Measurements from ENCODE around the gene OR1D5.
"Not testable (repeated sequence)": the region's sequence is repeated elsewhere in the genome, so short reads cannot be mapped to it uniquely, and the experiment has no call there.

Gene OR1D5, protein sequence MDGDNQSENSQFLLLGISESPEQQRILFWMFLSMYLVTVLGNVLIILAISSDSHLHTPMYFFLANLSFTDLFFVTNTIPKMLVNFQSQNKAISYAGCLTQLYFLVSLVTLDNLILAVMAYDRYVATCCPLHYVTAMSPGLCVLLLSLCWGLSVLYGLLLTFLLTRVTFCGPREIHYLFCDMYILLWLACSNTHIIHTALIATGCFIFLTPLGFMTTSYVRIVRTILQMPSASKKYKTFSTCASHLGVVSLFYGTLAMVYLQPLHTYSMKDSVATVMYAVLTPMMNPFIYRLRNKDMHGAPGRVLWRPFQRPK

DNA sequence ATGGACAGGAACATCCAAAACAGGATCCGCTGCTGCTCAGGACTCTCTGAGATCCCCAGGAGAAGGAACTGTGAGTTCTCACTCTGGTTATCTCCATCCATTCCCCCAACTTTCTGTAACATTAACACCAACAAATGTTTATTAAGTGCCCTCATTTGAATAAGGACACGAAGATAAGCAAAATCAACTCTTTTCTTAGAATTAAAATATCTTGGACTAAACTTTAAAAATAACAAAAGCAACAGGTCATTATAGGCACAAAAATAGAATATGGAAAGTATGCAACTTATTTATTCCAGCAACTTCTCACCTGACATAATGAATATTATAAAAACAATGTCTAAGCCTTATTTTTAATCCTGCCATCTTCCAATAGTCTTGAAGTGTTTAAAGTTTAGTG is at the start of gene OR1D5:
OR1D5 (minus strand) TSS at position 101 of the 400 bp plus-strand sequence; CDS start at position 101, 0 bp downstream.
- not testable (repeated sequence) for DNase-seq (ENCODE audit: low spot score)

DNA sequence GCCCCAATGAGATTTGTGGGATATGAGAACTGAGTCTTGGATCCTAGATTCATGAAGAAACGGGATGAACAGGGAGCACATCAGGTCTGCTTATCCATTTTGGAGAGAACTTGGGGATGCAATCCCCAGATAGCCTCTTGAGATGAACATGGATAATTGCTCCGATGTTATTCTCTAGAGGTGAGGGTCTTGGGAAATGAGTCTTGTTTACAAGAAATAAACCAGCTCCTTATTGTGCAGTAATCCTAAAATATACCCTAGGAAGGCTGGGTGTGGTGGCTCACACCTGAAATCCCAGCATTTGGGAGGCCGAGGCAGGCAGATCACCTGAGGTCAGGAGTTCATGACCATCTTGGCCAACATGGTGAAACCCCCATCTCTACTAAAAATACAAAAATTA is 40.9 kb upstream of the OR1D5 start, which contains the start of gene OR1D2:
OR1D2 (minus strand) TSS at position 101 of the 400 bp plus-strand sequence. CDS start 11,426 bp downstream, outside the sequence.
- no peak for DNase-seq (ENCODE audit: low spot score)

DNA sequence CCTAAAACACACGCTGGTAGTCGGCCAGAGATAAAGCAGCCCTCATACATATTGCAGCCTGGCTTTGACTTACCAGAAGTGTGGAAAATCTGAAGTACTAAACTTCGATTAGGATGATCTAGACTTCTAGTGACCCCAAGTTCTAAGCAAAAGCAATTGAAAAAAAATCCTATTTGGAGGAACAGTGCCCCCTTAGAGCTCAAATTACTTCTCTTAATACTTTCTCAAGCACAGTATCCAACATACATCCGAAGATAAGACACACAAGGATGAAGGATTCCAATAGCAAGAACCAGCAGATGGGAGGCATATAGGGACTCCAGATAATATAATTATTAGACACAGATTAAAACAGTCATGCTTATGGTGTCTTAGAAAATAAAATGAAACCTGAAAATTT is 10.4 kb upstream of the OR1D5 start:
- not testable (repeated sequence) for DNase-seq (ENCODE audit: low spot score)

DNA sequence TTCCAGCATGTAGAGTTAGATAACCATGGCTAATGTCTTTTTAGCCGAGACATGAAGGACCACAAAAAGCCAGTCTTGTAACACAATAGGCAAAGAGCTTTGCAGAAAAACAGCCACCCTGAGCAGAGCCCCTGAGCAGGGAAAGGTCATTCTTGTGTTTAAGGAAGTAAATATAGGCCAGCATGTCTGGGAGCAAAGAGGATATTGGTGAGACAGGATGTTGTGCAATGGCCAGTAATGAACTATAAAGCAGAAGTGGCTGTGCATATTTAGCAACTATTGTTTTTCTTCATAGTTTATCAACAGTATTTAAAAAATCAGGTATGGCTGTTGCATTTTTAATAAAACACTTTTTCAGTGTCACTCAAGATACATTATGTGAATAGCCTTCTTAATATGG is 1.8 kb upstream of the OR1D5 start:
- DNase-seq (ENCODE audit: low spot score) = not testable (repeated sequence)

DNA sequence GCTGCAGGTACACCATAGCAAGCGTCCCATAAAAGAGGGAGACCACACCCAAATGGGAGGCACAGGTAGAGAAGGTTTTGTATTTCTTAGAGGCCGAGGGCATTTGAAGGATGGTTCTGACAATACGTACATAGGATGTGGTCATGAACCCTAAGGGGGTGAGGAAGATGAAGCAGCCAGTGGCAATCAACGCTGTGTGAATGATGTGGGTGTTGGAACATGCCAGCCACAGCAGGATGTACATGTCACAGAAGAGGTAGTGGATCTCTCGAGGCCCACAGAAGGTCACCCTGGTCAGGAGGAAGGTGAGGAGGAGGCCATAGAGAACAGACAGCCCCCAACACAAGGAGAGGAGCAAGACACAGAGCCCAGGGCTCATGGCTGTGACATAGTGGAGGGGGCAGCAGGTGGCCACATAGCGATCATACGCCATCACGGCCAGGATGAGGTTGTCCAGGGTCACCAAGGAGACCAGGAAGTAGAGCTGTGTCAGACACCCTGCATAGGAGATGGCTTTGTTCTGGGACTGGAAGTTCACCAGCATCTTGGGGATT is 506 bp downstream of the OR1D5 start:
- DNase-seq (ENCODE audit: low spot score) = not testable (repeated sequence)

DNA sequence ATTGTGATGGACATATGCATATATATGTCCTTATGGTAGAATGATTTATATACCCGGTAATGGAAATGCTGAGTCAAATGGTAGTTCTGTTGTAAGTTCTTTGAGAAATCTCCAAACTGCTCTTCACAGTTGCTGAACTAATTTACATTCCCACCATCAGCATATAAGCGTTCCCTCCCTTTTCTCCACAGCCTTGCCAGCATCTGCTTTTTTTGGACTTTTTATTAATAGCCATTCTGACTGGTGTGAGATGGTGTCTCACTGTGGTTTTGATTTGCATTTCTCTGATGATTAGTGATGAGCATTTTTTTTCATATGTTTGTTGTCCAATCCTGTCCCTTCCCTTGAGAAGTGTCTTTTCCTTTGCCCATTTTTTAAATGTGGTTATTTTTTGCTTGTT is 8.5 kb downstream of the OR1D5 start:
- DNase-seq (ENCODE audit: low spot score) = not testable (repeated sequence)

DNA sequence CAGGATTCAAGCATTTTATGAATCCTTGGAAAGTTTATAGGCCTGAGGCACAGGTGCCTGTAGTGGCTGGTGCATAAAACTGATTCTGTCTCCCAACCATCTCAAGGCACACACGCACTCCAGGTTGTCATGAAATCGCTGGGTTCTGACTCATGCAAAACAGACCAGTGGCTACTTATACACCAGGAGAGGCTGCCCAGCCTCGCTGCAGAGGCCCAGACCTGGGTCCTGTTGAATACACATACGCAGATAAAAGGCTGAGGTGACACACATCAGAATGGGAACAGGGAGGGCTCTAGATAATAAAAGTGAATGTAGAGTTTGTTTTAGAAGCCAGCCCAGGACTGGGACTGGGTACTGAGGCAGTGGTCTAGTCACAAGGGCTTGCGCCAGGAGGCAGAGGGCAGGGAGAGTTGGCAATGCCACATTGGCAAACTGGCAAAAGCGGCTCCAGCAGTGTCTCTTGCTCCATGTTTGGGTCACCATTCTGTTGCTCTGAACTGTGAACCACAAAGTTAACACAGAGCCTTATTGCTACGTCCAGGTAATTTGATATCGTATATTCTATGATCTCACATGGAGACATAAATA is 13.6 kb downstream of the OR1D5 start:
- no peak for DNase-seq (ENCODE audit: low spot score)

DNA sequence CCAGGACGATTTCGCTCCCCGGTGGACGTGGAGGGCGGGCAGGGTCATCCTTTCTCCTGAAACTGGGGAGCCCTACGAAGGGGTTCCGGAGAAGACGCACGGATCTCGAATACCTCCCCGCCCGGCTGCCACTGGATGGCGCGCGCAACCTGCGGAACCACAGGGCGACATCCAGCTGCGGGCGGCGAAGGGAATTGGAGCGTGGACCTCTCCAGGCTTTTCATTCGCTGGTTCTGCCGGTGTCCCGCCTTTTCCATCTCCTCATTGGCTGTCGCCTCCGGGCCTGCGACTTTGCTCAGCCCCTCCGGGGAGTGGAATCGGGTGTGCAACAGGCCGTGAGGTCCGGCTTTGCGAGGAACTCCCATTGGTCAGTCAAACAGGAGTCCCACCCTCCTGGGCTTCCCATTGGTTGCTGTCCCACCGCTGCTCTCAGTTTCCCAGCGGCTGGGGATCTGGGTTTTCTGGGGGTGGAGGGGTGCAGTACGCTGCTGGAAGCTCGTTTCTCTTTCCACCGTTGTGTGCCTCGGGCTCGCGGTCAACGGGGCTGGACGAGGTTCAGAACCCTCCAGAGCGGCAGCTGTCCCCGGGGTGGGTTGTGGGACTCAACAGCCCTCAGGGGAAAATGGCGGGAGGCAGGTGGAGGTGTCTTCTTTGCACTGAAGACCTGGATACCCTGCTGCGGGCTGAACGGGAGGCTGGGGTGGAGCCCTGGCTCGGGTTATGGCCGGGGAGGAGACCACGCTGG is 14.5 kb downstream of the OR1D5 start:
- DNase-seq (ENCODE audit: low spot score) = peak; percentile 96

DNA sequence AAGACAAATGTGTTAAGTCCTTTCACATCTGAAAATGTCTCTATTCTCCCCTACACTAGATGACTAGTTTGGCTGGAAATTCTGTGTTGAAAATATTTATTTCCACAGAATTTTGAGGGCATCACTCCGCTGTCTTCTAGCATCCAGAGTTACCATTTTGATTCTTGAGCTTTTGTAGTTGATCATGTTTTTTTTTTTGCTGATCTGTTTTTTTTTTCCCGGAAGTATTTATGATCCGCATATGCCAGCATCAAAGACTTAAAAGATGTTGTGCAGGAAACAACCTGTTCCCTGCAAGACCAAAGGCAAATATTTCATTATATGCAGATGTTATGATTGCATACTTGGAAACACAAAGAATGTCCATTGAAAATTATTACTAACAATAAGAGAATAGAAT is 16.7 kb downstream of the OR1D5 start:
- no peak for DNase-seq (ENCODE audit: low spot score)

DNA sequence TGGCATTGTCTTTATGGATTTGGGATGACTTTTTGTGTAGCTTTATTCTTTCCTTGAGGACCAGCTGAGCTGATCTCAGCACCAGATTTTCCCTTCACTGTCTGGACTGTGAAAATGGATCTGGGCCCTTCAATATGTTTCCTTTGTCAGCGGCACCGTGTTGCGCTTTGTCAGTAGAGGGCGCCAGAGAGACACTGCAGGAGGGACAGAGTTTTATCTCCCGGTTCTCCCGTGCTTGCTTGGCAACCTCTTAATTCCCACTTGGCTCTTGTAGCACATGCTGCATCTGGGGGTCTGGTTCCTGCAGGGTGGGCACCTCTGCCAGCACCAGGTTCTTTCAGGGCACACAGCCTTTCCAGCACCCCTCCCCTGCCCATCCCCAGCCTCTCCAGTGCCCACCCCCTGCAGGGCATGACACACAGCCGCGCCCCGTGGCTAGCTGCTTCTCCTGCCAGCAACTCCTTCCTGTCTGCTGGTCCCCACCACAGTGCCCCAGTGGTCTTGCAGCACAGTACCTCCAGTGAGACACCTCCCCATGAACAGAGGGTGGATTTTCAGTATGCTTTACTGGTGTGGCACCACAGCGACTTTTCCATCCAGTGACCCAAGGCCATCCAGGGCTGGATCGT is 19.6 kb downstream of the OR1D5 start:
- no peak for DNase-seq (ENCODE audit: low spot score)

DNA sequence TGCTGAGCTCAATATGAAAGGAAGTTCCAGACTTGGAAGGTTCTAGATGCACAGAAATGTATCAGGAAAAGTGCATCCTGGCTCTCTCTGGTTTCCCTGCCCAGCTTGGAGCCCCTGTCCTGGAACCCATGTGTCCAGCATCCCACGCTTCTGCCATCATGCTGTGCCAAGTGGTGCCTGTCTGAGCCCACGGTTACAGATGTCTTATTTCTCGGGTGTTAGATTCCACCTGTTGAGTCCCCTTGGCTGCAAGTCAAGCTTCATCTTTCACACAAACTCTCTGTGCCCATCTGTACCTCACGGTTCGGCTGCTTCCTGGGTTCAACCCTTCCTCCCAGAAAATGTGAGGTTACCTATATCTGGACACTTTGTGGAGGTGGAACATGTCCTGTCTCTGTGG is 22.5 kb downstream of the OR1D5 start:
- no peak for DNase-seq (ENCODE audit: low spot score)

DNA sequence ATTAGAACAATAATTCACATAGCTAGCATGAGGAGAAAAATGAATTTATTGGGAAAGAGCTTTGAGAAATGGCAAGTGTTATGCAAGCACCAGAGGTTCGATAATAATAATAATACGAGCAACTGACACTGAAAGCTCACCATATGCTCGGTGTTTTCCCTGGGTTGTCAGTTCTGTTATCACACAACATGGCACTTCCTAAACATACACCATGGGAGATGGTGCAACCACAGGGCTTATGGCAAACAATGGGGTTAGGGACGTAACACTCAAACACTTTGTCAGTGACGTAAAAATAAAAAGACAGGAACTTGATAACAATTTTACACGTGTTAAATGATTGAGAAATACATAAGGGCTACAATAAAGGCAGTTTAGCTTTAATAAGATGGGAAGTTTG is 23.7 kb downstream of the OR1D5 start:
- DNase-seq (ENCODE audit: low spot score) = no peak

DNA sequence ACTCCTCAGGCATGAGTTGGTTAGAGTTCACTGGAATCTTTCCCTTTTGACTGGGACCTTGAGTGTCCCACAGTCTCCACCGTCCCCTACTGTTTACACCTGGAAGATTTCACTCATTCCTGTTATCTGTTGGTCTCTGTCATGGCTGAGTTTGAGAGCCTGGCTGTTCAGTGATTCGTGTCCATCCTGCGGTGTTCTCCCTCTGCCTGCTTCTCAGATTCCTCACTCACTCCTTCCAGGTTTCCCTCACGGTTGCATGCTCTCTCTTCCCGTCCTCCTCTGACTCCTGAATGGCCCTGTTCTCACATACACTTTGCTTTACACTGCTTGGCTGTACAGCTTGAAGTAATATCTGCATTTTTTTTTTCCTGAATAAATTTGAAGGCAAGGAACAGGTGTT is 24.5 kb downstream of the OR1D5 start:
- DNase-seq (ENCODE audit: low spot score) = no peak

DNA sequence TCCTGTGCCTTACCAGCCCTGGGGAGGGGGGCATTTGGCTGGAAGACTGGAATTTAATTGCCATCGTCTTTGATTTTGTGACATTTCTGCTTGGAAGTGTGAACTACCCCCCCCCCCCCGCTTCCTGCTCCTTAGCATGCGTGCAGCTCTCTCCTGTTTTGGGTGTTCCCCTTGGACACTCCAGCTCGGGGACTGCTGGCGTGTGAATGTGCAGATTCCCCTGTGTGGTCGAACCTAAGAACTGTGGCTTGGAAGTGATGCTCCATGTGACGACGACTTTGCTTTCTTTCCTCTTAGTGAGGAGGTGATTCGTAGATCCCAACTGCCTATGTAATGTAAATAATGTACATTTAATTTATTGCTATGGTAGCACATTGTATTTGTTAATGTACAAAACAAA is 26.1 kb downstream of the OR1D5 start:
- no peak for DNase-seq (ENCODE audit: low spot score)

DNA sequence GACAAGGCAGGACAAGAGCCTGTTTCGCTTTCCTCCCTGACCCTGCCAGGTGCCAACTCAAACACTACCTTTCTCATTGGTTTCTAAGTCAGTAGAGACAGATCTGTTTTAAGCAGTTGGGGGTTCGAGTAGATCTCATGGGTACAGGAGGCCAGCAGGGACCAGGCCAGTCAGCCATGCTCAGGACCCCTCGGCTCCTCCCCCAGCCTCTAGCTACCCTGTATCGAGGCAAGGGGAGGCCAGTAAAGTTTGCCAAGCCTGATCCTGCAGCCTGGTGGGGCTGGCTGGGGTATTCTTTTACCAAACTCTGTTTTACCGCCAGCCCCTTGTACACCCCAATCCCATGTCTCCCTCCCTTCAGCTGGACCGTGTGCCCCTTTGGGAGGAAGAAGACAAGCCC is 26.6 kb downstream of the OR1D5 start:
- no peak for DNase-seq (ENCODE audit: low spot score)

DNA sequence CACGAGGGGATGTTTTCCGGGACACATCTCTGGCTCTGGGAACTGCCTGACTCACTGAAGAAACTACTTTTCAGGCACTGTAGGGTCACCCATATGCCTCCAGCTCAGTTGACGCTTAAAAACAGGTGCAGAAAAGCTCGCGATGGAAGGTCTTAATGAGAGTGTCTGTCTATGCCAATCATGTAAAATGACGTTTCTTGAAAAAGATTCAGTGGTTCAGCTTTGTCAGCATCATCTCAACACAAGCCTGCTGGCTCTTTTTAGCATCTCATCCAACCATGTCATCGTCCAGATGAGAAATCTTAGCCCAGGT is 27.5 kb downstream of the OR1D5 start:
- DNase-seq (ENCODE audit: low spot score) = no peak

DNA sequence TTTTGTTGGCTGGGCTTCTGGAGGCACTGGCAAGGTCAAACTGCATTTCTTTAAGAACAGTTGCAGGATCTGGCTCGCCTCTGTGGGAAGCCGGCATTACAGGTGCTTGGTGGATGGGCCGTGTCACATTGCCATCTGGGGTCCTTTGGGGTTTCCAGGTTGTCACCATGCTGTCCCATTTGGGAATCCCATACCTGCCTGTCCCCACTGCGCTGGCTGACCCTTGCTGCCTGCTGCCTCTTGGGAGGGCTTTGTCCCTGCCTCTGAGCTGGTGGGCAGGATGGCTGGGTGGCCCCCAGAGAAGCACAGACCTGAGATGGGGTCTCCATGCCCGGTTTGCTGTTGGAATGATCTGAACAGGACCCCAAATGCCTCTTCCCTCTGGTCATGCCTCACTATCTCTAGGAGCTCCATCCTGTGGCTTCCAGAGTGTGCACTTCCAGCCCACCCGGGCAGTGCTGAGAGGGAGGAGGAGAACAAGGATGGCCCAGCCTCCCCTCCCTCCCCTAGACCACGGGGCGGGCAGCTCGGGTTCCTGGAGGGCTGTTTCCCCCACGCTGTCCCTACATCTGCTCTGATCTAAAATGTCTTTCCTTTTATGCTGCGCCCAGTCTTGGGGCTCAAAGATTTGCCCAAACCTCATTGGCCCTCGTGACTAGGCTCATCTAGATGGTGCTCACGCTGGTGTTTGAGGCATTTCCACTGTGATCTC is 28.0 kb downstream of the OR1D5 start:
- DNase-seq (ENCODE audit: low spot score) = no peak

DNA sequence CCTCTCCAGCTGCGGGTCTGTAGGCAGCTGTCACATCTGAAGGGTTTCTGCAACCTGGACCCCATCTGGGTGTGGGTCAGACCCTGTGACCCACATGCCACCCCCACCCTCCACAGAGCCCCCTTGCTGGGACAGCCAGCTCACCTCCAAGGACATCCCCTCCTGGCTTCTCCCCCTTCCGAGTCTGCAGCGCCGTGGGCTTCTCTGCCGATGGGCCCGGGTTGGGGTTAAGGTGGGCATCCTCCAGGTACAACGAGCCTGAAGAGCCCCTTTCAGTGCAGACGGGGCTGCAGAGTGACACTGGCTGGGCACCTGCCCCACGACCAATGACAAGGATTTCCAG is 28.9 kb downstream of the OR1D5 start:
- DNase-seq (ENCODE audit: low spot score) = no peak

DNA sequence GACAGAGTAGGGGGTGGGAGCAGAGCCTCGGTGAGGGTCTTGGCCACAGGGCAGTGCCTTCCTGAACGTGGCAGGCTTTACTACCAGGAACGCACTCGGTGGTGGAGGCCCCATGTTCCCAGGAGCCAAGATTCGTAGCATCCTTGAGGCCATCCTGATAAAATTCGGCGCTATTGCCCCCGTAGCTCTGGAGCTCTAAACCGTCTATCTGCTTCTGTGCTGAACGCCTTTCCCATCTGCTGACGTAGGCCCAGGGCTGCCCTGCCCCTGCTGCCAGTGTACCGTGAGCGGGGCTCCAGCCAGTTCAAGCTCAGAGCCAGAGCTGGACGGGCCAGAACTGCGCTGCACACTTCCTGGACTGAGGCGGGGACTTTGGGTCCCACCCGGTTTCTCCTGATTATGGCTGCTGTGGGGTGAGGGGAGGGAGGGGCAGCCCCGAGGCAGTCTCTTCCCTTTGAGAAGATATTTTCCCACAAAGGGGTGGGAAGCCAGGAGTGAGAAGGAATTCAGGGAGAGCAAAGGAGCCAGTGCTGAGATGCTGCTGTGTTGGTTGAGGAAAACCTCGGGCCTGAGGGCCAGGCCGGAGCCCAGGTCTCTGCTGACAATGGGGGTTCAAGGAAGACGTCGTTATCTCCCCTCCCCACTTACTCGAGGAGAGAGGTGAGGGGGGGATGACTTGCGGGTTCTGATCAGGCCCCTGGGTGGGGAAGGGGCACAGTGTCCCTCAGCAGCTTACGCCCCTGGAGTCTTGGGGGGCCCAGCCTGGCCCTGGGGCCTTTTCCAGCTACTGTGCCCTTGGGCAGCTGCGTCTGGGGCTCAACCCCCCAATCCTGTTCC is 29.4 kb downstream of the OR1D5 start:
- no peak for DNase-seq (ENCODE audit: low spot score)

DNA sequence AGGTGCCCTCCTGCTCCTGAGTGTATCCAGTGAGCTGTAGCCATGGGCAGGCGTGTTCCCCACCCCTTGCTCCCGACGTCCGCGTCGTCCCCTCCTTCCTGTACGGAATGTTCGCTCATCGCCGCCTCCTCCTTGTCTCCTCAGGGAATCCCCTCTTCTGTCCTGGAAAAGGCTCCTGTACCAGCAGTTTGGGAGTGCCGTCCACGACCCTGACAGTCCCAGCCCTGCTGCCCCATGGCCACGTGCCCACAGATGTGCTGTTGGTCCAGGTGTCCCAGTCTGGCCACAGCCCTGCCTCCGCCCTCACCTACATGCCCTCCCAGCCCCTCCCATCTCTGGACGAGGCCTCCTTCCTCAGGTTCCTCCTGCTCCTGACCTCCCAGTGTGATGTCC is 30.2 kb downstream of the OR1D5 start:
- no peak for DNase-seq (ENCODE audit: low spot score)

Measured in hepatic stellate cell (primary cell).